Measurements from ENCODE around the gene CUL9. TPM values are rescaled to one million over a fixed set of nuclear protein-coding genes. Genes with fewer than 3 reads are reported as not detected.

Gene CUL9
- total and polyA plus RNA-seq, 2 experiments from 2014 or later: 2.6 to 11.3 TPM

- peaks cover 32% of the 10 kb centered on the region for H3K4me1 Mint-ChIP-seq
- H3K36me3 Mint-ChIP-seq (ENCODE audit: low read depth): no peaks in the 10 kb centered on the region
- H3F3A ChIP-seq (replicated peaks; ENCODE audit: low read depth): no peaks in the 10 kb centered on the region
These were observed 83.6 kb downstream of the CUL9 start for GRCh38 chr6:43265564-43265963.

More at GRCh38 chr6:43265564-43265963, 83.6 kb downstream of the CUL9 start:
- H3K27ac ChIP-seq (ENCODE audit: low read depth): no peak overlapping the region
- DNase-seq (ENCODE audit: low spot score): peak; percentile 14
- peaks cover 29% of the 10 kb centered on the region for H3K27me3 ChIP-seq (ENCODE audit: insufficient read depth)
- H3K4me3 ChIP-seq: no peak overlapping the region
- TF ChIP-seq REST (IDR thresholded peaks at IDR 0.05; ENCODE audit: unreplicated experiment): no peak
- peak in 1 of 2 experiments; percentile 54; a peak in 2 of 4 replicates for TF ChIP-seq CTCF (conservative IDR thresholded peaks at IDR 0.05; ENCODE audit: low read depth in 2 of 2)
- ATAC-seq: no peak
- H3K4me1 ChIP-seq (ENCODE audit: insufficient read depth): peaks cover 13% of the 10 kb centered on the region
- no peaks in the 10 kb centered on the region for H3K9me2 ChIP-seq (ENCODE audit: insufficient read depth)
- H3K4me2 ChIP-seq: no peak overlapping the region
- H4K20me1 ChIP-seq (replicated peaks; ENCODE audit: insufficient read depth): no peaks in the 10 kb centered on the region
- Mint-ChIP-seq H3K9me3 (no peaks in the 10 kb centered on the region), H3K27ac (no peak overlapping the region), H3K4me3 (no peak overlapping the region), H3K27me3 (ENCODE audit: insufficient read depth, low read depth, poor library complexity) (peaks cover 41% of the 10 kb centered on the region)
- no peaks in the 10 kb centered on the region for H3K79me2 ChIP-seq (replicated peaks; ENCODE audit: insufficient read depth)
- H3K36me3 ChIP-seq (ENCODE audit: insufficient read depth): no peaks in the 10 kb centered on the region
- no peak overlapping the region for H2AFZ ChIP-seq
